Endothelial cell of umbilical vein (primary cell): Measurements from ENCODE around the gene ARF1. TPM values are rescaled to one million over a fixed set of nuclear protein-coding genes. Genes with fewer than 3 reads are reported as not detected.
A peak's percentile ranks its signal among the peaks of the same experiment; 100 is the strongest.

Experiments used
- BruUV-seq: library from RNA; stranded (reverse); fragments of 400-500 nt; replicated peaks from 2 replicates; lab custom pipeline; 2021; lab: Mats Ljungman, UMichigan
- CTCF ChIA-PET: fragments of 300-600, 350-600 bp; sonication (Branson Sonifier 250); formaldehyde crosslinking; loops from one replicate; lab custom pipeline; 2021; ENCODE audit warnings: antibody characterized with exemption, inconsistent platforms; lab: Charles Lee
- POLR2A ChIA-PET: fragments of 300-600, 350-600 bp; sonication (Branson Sonifier 250); formaldehyde crosslinking; loops from one replicate; lab custom pipeline; 2021; ENCODE audit warnings: antibody characterized with exemption, inconsistent platforms; lab: Charles Lee
- DNase-seq: peaks from one replicate; pipeline ENCODE4 v3.0.0-alpha.2; 2011; ENCODE audit warnings: low read depth, low spot score
- FAIRE-seq: peaks from 2 replicates; lab custom pipeline; 2011; peaks lifted over from hg19 to GRCh38; lab: Jason Lieb, UNC
- H2AFZ ChIP-seq: 2 replicates; pipeline ENCODE4 v1.6.0; 2012; ENCODE audit warnings: low read depth, low read length, control low read depth, inconsistent platforms
- H3K27ac ChIP-seq: 2 replicates; pipeline ENCODE4 v1.5.1; 2011; ENCODE audit warnings: low read depth, mild to moderate bottlenecking, control low read depth, low read length, moderate library complexity; ENCODE audit not compliant: insufficient read depth
- H3K27me3 ChIP-seq, 2 experiments: 2 replicates each; pipeline versions ENCODE4 v1.6.0 to v1.6.1; 2011; ENCODE audit warnings: low read length in 2 of 2, mixed read lengths in 1 of 2; ENCODE audit not compliant: control insufficient read depth in 2 of 2, insufficient read depth in 2 of 2
- H3K36me3 ChIP-seq, 2 experiments: 2 replicates in 1 of 2; 3 replicates in 1 of 2; pipeline ENCODE4 v1.5.1; 2011; ENCODE audit warnings: low read length in 2 of 2, mild to moderate bottlenecking in 1 of 2, moderate library complexity in 1 of 2; ENCODE audit not compliant: control insufficient read depth in 2 of 2, insufficient read depth in 2 of 2; ENCODE audit errors: extremely low read depth in 1 of 2
- H3K4me1 ChIP-seq: 3 replicates; pipeline ENCODE4 v1.5.1; 2011; ENCODE audit warnings: mild to moderate bottlenecking, low read length; ENCODE audit not compliant: control insufficient read depth, insufficient read depth; ENCODE audit errors: extremely low read depth
- H3K4me2 ChIP-seq: 2 replicates; pipeline ENCODE4 v1.6.1; 2011; ENCODE audit warnings: low read length, control low read depth, mixed read lengths; ENCODE audit not compliant: insufficient read depth
- H3K4me3 ChIP-seq, 3 experiments: fragments of 200-600 bp in 1 of 3; sonication (generic), shearing (Covaris generic) in 1 of 3; replicated peaks in 1 of 3; 2 replicates each; pipeline ENCODE4 v1.5.1; 2011 to 2016; ENCODE audit warnings: control low read depth in 3 of 3, low read length in 3 of 3, mild to moderate bottlenecking in 2 of 3, inconsistent platforms in 1 of 3, low read depth in 1 of 3, moderate library complexity in 1 of 3; ENCODE audit not compliant: insufficient read depth in 1 of 3
- H3K79me2 ChIP-seq: 2 replicates; pipeline ENCODE4 v1.6.0; 2012; ENCODE audit warnings: low read length, inconsistent platforms; ENCODE audit not compliant: control insufficient read depth, insufficient read depth
- H3K9ac ChIP-seq: replicated peaks from 2 replicates; pipeline ENCODE3; 2011; ENCODE audit warnings: low read length, control low read depth; ENCODE audit not compliant: insufficient read depth; ENCODE audit errors: extremely low read depth
- H3K9me1 ChIP-seq: replicated peaks from 3 replicates; pipeline ENCODE4 v1.6.0; 2011; ENCODE audit warnings: mild to moderate bottlenecking, low read length; ENCODE audit not compliant: control insufficient read depth, insufficient read depth; ENCODE audit errors: extremely low read depth
- H3K9me3 ChIP-seq: replicated peaks from 2 replicates; pipeline ENCODE4 v1.5.1; 2012; ENCODE audit warnings: low read length, inconsistent platforms; ENCODE audit not compliant: control insufficient read depth, insufficient read depth
- H4K20me1 ChIP-seq: replicated peaks from 2 replicates; pipeline ENCODE3; 2011; ENCODE audit warnings: mild to moderate bottlenecking, low read length; ENCODE audit not compliant: control insufficient read depth, insufficient read depth; ENCODE audit errors: extremely low read depth
- EZH2 ChIP-seq: IDR thresholded peaks from 2 replicates; pipeline ENCODE4 v1.6.1; 2012; ENCODE audit warnings: borderline replicate concordance, low read depth, mild to moderate bottlenecking, moderate library complexity, low read length, inconsistent platforms; ENCODE audit not compliant: severe bottlenecking
- FOS ChIP-seq: IDR thresholded peaks from 2 replicates; pipeline ENCODE4 v1.6.1; 2011; ENCODE audit warnings: mild to moderate bottlenecking, low read length, moderate library complexity, borderline replicate concordance; ENCODE audit not compliant: insufficient read depth
- GATA2 ChIP-seq: IDR thresholded peaks from 2 replicates; pipeline ENCODE4 v1.7.0; 2011; ENCODE audit warnings: low read depth, mild to moderate bottlenecking, moderate library complexity, mixed read lengths, low read length; ENCODE audit not compliant: insufficient read length, insufficient read depth
- JUN ChIP-seq: IDR thresholded peaks from 2 replicates; pipeline ENCODE4 v1.6.1; 2011; ENCODE audit warnings: borderline replicate concordance, low read depth; ENCODE audit not compliant: insufficient read length, insufficient read depth
- MYC ChIP-seq: IDR thresholded peaks from one replicate; pipeline ENCODE4 v1.6.1; 2011; ENCODE audit warnings: mild to moderate bottlenecking, low read depth, low read length
- POLR2A ChIP-seq: IDR thresholded peaks from 2 replicates; pipeline ENCODE4 v1.6.1; 2012; ENCODE audit warnings: low read depth, mild to moderate bottlenecking, control low read depth, low read length
- POLR2AphosphoS5 ChIP-seq: IDR thresholded peaks from 2 replicates; pipeline ENCODE4 v1.6.1; 2012; ENCODE audit warnings: low read depth, mild to moderate bottlenecking, control low read depth, low read length, moderate library complexity; ENCODE audit not compliant: insufficient read depth
- dilution Hi-C: fragments of 300-500 bp; cut with MboI; formaldehyde crosslinking; loops from one replicate; pipeline ENCODE4 v1.15.0; 2019; ENCODE audit warnings: low sequenced_read_pairs; ENCODE audit not compliant: extremely low pct_ligation_motif_present
- intact Hi-C: fragments of 100-400 bp; cut with micrococcal nuclease; formaldehyde crosslinking; loops from one replicate; pipeline ENCODE4 v1.10.0; 2022
- polyA plus RNA-seq, 4 experiments: library from polyadenylated mRNA; depleted of rRNA in 3 of 4; stranded (reverse) in 3 of 4; unstranded in 1 of 4; fragments of >200 nt; gene quantifications; 2 replicates each; pipeline versions ENCODE4 v1.2.1 to v1.2.3, GENCODE V29; 2011 to 2012; ENCODE audit warnings: missing spikeins in 1 of 4
- total RNA-seq: library from RNA; stranded (reverse); gene quantifications from 2 replicates; pipeline ENCODE4 v1.2.3, GENCODE V29; 2021
- TF ChIP-seq, protein P1 (sequence below), 2 donors: IDR thresholded peaks; 1 replicate in 1 of 2; 2 replicates in 1 of 2; pipeline ENCODE4 v1.5.1; 2011; ENCODE audit warnings: low read length in 2 of 2, mild to moderate bottlenecking in 2 of 2, moderate library complexity in 2 of 2, control low read depth in 1 of 2, inconsistent platforms in 1 of 2, low read depth in 1 of 2; ENCODE audit not compliant: insufficient read depth in 1 of 2; ENCODE audit errors: extremely low read depth in 1 of 2
- TF ChIP-seq, protein P2 (sequence below): IDR thresholded peaks from 2 replicates; pipeline ENCODE4 v1.6.1; 2011; ENCODE audit not compliant: insufficient read depth, insufficient read length

The ARF1 gene
- total and polyA plus RNA-seq, 2 donors (not counting 3 experiments of a cell fraction or from before 2014, with no cell fraction given) = 499 to 844 TPM

DNA sequence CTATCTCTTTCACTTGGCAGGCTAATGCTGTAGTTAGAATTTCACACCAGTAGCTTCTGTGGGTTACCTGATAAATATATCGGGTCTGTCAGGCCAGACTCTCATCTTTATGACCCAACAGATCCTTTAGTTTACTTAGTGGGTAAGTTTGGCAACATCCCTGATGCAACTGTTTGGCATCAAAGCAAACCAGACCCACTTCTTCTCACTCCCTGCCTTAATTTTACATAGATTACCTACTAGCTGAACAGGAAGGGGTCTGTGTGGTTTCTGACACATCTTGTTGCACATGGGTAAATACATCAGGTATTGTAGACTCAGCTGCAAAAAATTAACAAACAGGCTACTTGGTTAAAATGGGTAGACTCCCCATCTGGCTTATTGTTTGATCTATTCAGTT is 54.4 kb downstream of the ARF1 start:
- DNase-seq = no peak
- Histone ChIP-seq H3K27me3 (peaks cover 18 to 26% of the 10 kb centered on the region in 2 experiments), H3K9me3 (no peaks in the 10 kb centered on the region), H2AFZ (no peak overlapping the region), H3K4me3 (no peak overlapping the region), H3K9me1 (no peaks in the 10 kb centered on the region), H3K79me2 (peaks cover 14% of the 10 kb centered on the region), H3K4me1 (peaks cover 8% of the 10 kb centered on the region), H4K20me1 (no peaks in the 10 kb centered on the region), H3K9ac (no peak overlapping the region), H3K4me2 (no peak overlapping the region), H3K27ac (no peak overlapping the region), H3K36me3 (no peaks in the 10 kb centered on the region)
- no TSS peak for BruUV-seq
- POLR2A ChIA-PET = no interaction called here
- TF ChIP-seq EZH2 (peak; percentile 22), MYC (no peak)
- CTCF ChIA-PET = interaction anchor here (0.7 to 1.5 kb wide), 4 partner anchors 28 to 256 kb away, joined by 3 to 4 read pairs (median 3); partner anchors contain the start of gene IBA57
- dilution Hi-C loops (no loop called here), intact Hi-C loops (loop anchor here (10.0 kb wide), 1 partner anchor 138 kb away; no protein-coding TSS in a partner anchor)
- no peak for FAIRE-seq

DNA sequence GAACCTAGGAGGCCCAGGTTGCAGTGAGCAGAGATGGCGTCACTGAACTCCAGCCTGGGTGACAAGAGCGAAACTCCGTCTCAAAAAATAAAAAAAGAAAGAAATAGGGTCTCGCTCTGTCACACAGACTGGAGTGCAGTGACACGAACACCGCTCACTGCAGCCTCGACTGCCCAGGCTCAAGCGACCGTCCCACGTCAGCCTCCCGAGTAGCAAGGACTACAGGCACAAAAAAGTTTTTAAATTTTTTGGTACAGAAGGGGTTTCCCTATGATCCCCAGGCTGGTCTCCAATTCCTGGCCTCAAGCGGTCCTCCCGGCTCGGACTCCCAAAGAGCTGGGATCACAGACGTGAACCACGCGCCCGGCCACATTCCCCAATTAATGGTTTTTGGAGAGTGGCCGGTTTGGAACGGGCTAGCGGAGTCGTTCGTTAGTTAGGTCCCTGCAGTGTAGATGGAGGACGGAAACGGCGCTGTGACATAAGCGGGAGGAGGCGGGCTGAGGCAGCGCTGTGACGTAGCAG is 57.0 kb downstream of the ARF1 start:
- peak overlapping the region; percentile 30 for H3K9ac ChIP-seq
- intact Hi-C loops = loop anchor here (10.0 kb wide), 1 partner anchor 135 kb away; no protein-coding TSS in a partner anchor
- CTCF ChIA-PET = no interaction called here

More for the DNA sequence above, 57.0 kb downstream of the ARF1 start:
- Histone ChIP-seq H3K79me2 (peaks cover 40% of the 10 kb centered on the region), H4K20me1 (no peaks in the 10 kb centered on the region), H3K36me3 (no peaks in the 10 kb centered on the region), H3K4me2 (peak overlapping the region; percentile 21), H3K4me1 (peaks cover 18% of the 10 kb centered on the region), H3K9me3 (no peaks in the 10 kb centered on the region), H2AFZ (peak overlapping the region; percentile 71), H3K27me3 (peaks cover 18 to 26% of the 10 kb centered on the region in 2 experiments), H3K27ac (peak overlapping the region; percentile 35), H3K4me3 (peak overlapping the region; percentile 6 to 77 (median 42)), H3K9me1 (no peaks in the 10 kb centered on the region)
- dilution Hi-C loops = no loop called here
- POLR2A ChIA-PET = no interaction called here
- TF ChIP-seq FOS (no peak), POLR2A (no peak), GATA2 (no peak), POLR2AphosphoS5 (no peak), MYC (no peak), JUN (no peak), EZH2 (no peak)
- TF ChIP-seq, protein P1, sequence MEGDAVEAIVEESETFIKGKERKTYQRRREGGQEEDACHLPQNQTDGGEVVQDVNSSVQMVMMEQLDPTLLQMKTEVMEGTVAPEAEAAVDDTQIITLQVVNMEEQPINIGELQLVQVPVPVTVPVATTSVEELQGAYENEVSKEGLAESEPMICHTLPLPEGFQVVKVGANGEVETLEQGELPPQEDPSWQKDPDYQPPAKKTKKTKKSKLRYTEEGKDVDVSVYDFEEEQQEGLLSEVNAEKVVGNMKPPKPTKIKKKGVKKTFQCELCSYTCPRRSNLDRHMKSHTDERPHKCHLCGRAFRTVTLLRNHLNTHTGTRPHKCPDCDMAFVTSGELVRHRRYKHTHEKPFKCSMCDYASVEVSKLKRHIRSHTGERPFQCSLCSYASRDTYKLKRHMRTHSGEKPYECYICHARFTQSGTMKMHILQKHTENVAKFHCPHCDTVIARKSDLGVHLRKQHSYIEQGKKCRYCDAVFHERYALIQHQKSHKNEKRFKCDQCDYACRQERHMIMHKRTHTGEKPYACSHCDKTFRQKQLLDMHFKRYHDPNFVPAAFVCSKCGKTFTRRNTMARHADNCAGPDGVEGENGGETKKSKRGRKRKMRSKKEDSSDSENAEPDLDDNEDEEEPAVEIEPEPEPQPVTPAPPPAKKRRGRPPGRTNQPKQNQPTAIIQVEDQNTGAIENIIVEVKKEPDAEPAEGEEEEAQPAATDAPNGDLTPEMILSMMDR (IDR thresholded peaks at IDR 0.05; ENCODE audit: extremely low read depth in 1 of 2, insufficient read depth in 1 of 2, low read depth in 1 of 2, low read length in 2 of 2) = no peak
- TF ChIP-seq, protein P2, sequence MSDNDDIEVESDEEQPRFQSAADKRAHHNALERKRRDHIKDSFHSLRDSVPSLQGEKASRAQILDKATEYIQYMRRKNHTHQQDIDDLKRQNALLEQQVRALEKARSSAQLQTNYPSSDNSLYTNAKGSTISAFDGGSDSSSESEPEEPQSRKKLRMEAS = no peak
- DNase-seq (no peak), FAIRE-seq (no peak)
- BruUV-seq = TSS peak; percentile 78
